ENCODE data around the gene PCBD1.
"Not testable (repeated sequence)": the region's sequence is repeated elsewhere in the genome, so short reads cannot be mapped to it uniquely, and the experiment has no call there.

Gene PCBD1

DNA sequence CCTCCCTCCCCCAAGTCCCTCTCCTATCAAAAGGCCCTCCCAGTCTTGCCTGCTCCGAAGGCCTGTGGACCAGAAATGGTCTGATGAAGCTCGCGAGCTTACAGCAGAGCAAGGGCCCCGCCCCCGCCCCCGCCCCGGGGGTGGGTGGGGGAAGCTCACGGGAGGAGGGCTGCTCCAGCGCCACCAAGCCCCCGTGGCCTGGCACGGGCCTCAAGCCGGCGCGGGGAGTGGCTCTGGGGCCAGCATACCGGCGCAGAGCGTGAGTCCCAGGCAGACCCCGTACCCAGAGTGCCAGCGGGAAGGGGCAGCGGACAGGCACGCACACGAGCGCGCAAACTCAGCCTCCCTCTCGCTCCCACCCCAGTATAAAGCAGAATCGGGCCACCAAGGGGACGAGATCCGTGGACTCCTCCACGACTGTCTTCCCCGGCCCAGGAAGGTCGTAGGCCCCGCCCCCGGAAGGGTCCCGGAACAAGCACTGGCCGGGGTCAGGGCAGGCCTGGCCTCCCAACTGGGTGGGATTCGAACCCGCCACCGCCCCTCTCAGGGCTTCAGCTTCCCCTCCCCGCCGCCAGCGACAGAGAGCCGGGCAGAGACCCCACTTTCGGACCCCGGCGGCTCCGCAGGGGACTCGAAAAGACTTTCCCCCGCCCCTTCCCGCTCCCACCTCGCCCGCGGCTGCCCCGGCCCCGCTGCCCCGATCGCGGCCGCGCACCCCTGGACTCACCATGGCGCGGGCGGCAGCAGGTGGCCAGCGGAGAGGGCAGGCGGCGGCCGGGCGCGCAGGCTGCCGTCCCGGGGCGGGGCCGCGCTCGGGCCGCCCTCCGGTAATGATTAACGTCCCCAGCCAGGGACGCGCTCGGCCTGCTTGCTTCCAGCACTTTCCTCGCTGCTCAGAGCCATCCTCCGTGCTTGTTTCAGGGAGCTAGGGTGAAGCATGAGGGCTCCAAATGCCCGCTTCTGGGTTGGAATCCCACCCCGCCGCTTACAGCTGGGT, at the start of gene PCBD1:
Gene PCBD1 (minus strand): TSS at position 762 of the 997 bp plus-strand sequence. CDS start 32 bp downstream, at position 730.
- DNase-seq (ENCODE audit: low read depth, low spot score) = no peak
- H3K27ac ChIP-seq = peak within 1 kb of the TSS; percentile 32

DNA sequence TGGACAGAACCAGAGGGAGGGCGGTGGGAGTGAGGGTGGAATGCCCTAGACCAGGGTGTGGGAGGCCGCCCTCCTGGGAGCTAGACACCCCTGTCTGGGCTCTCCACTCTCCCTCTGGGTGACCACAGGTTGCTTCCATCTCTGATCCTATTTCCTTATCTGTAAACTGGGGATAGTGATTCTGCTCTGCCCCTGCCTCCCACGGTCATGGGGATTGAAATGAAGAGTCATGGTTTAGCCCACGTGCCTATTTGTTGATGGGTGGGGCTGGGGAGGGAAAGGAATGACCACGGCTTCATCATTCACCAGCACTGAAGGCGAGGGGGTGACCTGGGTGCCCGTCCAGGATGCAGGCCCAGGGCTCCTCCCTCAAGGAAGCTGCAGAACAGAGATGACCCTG, 49.3 kb upstream of the PCBD1 start:
- H3K27ac ChIP-seq = no peak overlapping the region
- DNase-seq (ENCODE audit: low read depth, low spot score) = no peak

DNA sequence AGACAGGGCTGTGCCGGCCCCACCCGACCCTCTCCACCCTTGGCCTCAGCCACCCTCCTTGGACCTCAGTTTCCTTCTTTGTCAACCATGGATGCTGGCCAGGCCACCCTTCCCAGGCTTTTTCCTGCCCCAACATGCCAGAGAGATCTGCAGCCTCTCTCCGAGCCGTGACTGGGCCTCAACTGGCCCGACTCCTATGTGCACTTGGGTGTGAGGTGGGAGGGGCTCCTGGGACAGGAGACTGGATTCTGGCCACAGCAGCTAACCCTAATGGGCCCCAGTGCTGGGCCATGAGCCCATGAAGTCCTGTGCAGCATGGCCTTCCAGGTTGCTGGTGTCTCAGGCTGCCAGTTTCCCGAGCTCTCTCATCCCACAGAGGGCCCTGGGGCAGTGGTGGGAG, 47.7 kb upstream of the PCBD1 start:
- H3K27ac ChIP-seq = no peak overlapping the region
- DNase-seq (ENCODE audit: low read depth, low spot score) = no peak

- DNase-seq (ENCODE audit: low read depth, low spot score) = no peak
- no peak overlapping the region for H3K27ac ChIP-seq
Observed at GRCh38 chr10:70935631-70936030, 47.3 kb upstream of the PCBD1 start.

DNA sequence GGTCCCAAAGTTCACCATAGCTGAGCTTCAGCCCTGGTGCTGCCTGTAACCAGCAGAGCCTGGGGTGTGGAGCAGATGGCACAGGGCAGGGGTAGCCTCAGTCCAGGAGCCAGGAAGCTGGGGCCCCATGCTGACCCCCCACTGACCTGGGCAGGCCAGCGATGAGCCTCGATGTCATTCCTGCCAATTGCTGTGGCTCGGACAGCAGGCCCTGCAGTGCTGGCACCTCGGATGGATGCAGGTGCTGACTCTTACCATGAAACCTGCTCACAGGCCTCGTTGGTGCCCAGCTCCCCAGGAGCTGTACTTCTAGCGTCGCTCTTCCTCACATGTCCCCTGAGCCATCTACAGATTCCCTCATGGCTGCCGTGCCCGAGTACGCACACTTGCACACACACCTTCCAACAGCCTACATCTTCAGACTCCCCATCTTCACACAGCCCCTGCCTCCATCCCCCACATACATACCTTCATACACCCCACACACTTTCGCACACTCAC, 46.8 kb upstream of the PCBD1 start:
- DNase-seq (ENCODE audit: low read depth, low spot score) = no peak
- H3K27ac ChIP-seq = no peak overlapping the region

DNA sequence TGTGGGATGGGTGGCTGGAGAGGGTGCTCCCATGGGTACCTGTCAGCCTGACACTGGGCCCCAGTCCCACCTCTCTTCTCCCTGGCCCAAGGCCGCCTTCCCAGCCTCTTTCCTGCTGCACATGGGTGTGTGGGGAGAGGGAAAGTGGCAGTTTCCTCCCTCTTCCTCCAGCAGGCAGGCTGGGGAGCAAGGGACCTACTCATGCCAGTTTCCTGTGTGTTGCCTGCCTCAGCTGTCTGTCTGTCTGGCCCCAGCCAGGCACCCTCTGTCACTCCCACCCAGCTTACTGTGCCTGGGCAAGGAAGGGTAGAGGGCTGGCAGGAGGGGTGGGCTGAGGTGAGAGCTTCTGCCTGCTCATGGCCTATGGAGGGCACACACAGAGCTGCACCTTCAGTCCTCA, 46.3 kb upstream of the PCBD1 start:
- DNase-seq (ENCODE audit: low read depth, low spot score) = no peak
- H3K27ac ChIP-seq = no peak overlapping the region

DNA sequence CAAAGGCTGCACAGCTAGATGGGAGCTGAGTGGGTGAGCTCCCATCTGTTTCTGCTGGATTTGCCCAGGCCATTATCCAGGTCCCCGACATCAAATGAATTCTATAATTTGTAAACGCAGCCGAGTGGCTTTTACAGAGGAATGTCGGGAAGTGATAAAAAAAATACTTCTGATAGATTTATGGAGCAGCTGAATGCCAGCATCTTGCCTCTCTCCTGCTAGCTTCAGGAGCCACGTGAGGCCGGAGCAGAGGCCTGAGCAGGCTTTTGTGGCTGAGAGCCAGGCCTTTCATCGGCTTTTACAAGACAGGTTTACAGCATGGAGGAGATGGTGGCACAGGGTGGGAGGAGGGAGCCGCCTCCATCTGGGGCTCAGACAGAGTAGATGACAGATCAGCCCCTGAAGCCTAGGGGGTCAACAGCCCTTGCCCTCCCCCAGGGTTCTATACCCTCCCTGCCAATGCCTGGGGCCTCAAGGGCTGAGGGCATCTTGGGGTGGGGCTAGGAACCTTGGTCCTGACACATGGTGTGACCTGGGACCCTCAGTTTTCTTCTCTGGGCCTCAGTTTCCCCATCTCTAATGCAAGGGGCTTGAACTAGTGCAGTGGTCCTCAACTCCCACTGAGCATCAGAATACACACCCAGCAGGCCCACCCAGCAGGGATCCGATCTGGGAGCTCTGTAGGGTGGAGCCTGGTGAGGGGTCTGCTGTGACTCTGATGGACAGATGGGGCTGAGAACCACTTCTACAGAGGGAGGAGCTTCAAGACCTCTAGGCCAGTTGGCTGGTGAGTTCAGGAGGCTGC, 44.2 kb upstream of the PCBD1 start:
- DNase-seq (ENCODE audit: low read depth, low spot score) = no peak
- no peak overlapping the region for H3K27ac ChIP-seq

DNA sequence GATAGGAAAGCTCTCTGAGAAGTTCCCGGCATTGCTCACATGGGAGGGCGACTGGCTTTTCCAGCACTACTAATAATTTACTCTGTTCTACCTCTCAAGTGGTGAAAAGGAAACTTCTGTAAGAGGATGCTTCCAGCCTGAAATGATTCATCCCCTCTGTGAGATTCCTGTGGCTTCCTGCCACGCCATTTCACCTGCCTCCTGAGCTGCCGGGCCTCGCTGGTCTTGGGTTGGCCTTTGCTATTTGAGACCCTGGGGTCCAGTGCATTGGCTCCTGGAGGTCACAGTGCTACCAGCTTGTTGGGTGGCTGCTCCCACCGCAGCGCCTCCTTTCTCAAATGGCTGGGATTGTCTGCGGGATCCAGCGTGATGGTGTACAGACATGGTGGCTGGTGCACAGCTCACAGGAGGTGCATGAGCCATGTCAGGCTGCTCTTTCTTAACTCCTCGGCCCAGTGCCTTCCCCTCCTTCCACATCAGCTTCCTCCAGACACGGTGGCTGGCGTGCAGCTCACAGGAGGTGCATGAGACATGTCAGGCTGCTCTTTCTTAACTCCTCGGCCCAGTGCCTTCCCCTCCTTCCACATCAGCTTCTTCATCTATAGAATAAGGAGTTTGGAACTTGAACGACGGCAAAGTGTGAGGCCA, 42.9 kb upstream of the PCBD1 start:
- DNase-seq (ENCODE audit: low read depth, low spot score) = peak; percentile 43
- H3K27ac ChIP-seq = peak overlapping the region; percentile 13

DNA sequence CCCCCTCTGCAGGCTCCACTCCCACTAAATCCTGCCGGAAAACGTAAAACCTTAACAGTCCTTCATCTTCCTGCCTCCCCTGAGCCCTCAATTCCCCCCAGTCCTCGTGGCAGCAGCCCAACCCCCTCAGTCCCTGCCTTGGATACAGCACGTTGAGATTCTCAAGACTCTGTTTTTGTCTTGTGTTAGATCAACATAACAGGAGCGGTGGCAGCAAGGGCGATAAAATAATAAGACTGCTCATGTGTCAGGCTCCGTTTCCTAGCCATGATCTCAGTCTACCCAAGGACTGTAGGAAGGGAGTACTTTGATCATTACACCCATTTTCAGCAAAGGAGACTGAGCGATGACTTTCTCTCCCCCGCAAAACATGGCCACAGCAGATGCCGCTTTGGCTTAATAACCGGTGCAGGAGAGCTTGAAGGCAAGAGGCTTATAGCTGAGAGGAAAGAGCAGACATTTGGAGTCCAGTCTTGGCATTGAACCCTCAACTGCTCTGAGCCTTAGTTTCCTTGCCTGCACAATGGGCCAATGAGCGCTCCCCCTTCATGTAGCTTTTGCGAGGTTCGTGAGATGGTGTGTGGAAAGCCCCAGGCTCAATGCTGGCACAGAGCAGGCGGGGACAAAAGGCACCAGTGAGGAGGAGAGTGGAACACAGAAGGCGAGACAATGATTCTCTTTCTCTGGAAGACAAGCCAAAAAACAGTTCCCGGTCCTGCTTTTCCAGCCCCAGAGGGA, 42.1 kb upstream of the PCBD1 start:
- peak overlapping the region; percentile 13 for H3K27ac ChIP-seq
- no peak for DNase-seq (ENCODE audit: low read depth, low spot score)

DNA sequence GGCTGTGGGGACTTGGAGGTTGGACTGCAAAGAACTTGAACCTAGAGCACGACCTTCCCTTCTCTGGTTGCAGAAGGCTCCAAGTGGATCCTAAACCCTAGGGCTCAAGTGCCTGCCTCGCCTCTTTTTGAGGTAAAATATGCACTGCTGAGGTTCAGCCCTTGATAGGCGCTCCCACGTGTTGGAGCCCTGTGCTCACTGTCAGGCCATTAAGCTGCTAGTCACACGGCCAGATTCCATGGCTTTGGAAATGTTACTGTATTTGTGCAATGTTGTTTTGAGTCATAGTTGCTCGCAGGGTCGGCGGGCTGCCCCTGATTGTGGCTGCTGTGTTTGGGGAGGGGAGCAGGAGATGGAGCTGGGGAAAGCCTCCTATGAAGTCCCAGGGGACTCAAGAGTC, 39.8 kb upstream of the PCBD1 start:
- DNase-seq (ENCODE audit: low read depth, low spot score) = no peak
- H3K27ac ChIP-seq = no peak overlapping the region

- H3K27ac ChIP-seq = no peak overlapping the region
- no peak for DNase-seq (ENCODE audit: low read depth, low spot score)
Observed at GRCh38 chr10:70927189-70927943, 39.0 kb upstream of the PCBD1 start.

DNA sequence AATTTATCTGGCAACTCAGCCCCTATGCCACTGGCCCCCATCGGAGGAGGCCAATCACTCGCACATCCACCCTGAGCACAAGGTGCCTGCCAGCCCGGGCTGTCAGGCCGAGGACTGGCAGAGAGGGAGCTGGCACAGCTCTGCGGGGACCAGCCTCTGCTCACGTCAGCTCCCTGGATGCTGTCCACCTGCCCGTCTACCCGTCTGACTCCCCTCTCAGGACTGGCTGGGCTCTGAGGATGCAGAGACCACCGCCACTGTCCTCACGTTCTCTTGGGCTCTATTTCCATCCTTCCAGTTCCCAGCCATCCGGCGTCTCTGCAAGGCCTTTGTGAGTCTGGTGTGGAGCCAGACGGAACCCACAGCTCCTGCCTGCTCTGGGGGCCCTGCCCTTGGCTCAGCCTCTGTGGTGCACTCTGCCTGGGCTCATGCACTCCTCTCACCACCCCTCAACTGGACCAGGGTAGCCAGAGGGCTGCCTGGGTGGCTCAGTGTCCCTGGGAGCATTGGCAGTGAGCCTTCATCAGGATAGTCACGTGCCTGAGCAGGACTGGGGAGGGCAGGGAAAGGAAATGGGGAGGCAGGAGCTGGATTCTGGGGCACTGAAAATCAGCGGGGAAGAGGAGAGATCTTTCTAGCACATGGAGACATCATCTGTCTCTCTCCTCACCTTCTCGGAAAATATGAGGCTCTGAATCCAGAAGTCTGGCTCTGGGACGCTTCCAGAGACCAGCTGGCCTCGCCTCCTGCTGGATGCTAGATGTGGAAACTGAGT, 38.0 kb upstream of the PCBD1 start:
- no peak for DNase-seq (ENCODE audit: low read depth, low spot score)
- H3K27ac ChIP-seq = no peak overlapping the region

GRCh38 chr10:70925377-70926225, 37.2 kb upstream of the PCBD1 start:
- DNase-seq (ENCODE audit: low read depth, low spot score) = no peak
- H3K27ac ChIP-seq = no peak overlapping the region

DNA sequence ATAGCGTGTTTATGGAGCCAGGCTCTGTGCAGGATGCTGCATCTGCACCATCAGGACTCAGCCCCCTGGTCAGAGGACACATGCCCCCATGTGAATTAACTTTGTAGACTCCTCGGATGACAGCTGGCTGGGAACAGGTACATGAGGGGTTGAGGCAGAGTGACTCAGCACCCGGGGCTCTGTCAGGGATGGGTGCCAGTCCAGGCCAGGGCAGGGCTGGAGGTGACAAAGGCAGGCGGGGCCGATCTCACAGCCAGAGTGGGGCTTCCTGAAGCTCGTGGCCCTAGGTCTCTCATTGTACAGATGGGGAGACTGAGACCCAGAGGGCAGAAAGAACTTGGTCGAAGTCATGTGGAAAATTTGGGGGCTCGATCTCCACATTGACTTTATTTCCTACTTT, 35.3 kb upstream of the PCBD1 start:
- no peak for DNase-seq (ENCODE audit: low read depth, low spot score)
- H3K27ac ChIP-seq = no peak overlapping the region

GRCh38 chr10:70921285-70921684, 32.9 kb upstream of the PCBD1 start:
- H3K27ac ChIP-seq = no peak overlapping the region
- no peak for DNase-seq (ENCODE audit: low read depth, low spot score)

GRCh38 chr10:70920519-70920918, 32.2 kb upstream of the PCBD1 start:
- peak; percentile 39 for DNase-seq (ENCODE audit: low read depth, low spot score)
- H3K27ac ChIP-seq = no peak overlapping the region

- DNase-seq (ENCODE audit: low read depth, low spot score); H3K27ac ChIP-seq: not testable (repeated sequence)
Observed at GRCh38 chr10:70919906-70920305, 31.5 kb upstream of the PCBD1 start.
